Endothelial cell of umbilical vein (primary cell): ENCODE measurements around the gene TULP4. TPM values are rescaled to one million over a fixed set of nuclear protein-coding genes. Genes with fewer than 3 reads are reported as not detected.

Experiments used
- BruUV-seq: library from RNA; stranded (reverse); fragments of 400-500 nt; replicated peaks from 2 replicates; lab custom pipeline; 2021; lab: Mats Ljungman, UMichigan
- CTCF ChIA-PET: fragments of 300-600, 350-600 bp; sonication (Branson Sonifier 250); formaldehyde crosslinking; loops from one replicate; lab custom pipeline; 2021; ENCODE audit warnings: antibody characterized with exemption, inconsistent platforms; lab: Charles Lee
- POLR2A ChIA-PET: fragments of 300-600, 350-600 bp; sonication (Branson Sonifier 250); formaldehyde crosslinking; loops from one replicate; lab custom pipeline; 2021; ENCODE audit warnings: antibody characterized with exemption, inconsistent platforms; lab: Charles Lee
- DNase-seq: peaks from one replicate; pipeline ENCODE4 v3.0.0-alpha.2; 2011; ENCODE audit warnings: low read depth, low spot score
- FAIRE-seq: peaks from 2 replicates; lab custom pipeline; 2011; peaks lifted over from hg19 to GRCh38; lab: Jason Lieb, UNC
- H2AFZ ChIP-seq: 2 replicates; pipeline ENCODE4 v1.6.0; 2012; ENCODE audit warnings: low read depth, low read length, control low read depth, inconsistent platforms
- H3K27ac ChIP-seq: 2 replicates; pipeline ENCODE4 v1.5.1; 2011; ENCODE audit warnings: low read depth, mild to moderate bottlenecking, control low read depth, low read length, moderate library complexity; ENCODE audit not compliant: insufficient read depth
- H3K27me3 ChIP-seq, 2 experiments: 2 replicates each; pipeline versions ENCODE4 v1.6.0 to v1.6.1; 2011; ENCODE audit warnings: low read length in 2 of 2, mixed read lengths in 1 of 2; ENCODE audit not compliant: control insufficient read depth in 2 of 2, insufficient read depth in 2 of 2
- H3K36me3 ChIP-seq, 2 experiments: 2 replicates in 1 of 2; 3 replicates in 1 of 2; pipeline ENCODE4 v1.5.1; 2011; ENCODE audit warnings: low read length in 2 of 2, mild to moderate bottlenecking in 1 of 2, moderate library complexity in 1 of 2; ENCODE audit not compliant: control insufficient read depth in 2 of 2, insufficient read depth in 2 of 2; ENCODE audit errors: extremely low read depth in 1 of 2
- H3K4me1 ChIP-seq: 3 replicates; pipeline ENCODE4 v1.5.1; 2011; ENCODE audit warnings: mild to moderate bottlenecking, low read length; ENCODE audit not compliant: control insufficient read depth, insufficient read depth; ENCODE audit errors: extremely low read depth
- H3K4me2 ChIP-seq: 2 replicates; pipeline ENCODE4 v1.6.1; 2011; ENCODE audit warnings: low read length, control low read depth, mixed read lengths; ENCODE audit not compliant: insufficient read depth
- H3K4me3 ChIP-seq, 3 experiments: fragments of 200-600 bp in 1 of 3; sonication (generic), shearing (Covaris generic) in 1 of 3; replicated peaks in 1 of 3; 2 replicates each; pipeline ENCODE4 v1.5.1; 2011 to 2016; ENCODE audit warnings: control low read depth in 3 of 3, low read length in 3 of 3, mild to moderate bottlenecking in 2 of 3, inconsistent platforms in 1 of 3, low read depth in 1 of 3, moderate library complexity in 1 of 3; ENCODE audit not compliant: insufficient read depth in 1 of 3
- H3K79me2 ChIP-seq: 2 replicates; pipeline ENCODE4 v1.6.0; 2012; ENCODE audit warnings: low read length, inconsistent platforms; ENCODE audit not compliant: control insufficient read depth, insufficient read depth
- H3K9ac ChIP-seq: replicated peaks from 2 replicates; pipeline ENCODE3; 2011; ENCODE audit warnings: low read length, control low read depth; ENCODE audit not compliant: insufficient read depth; ENCODE audit errors: extremely low read depth
- H3K9me1 ChIP-seq: replicated peaks from 3 replicates; pipeline ENCODE4 v1.6.0; 2011; ENCODE audit warnings: mild to moderate bottlenecking, low read length; ENCODE audit not compliant: control insufficient read depth, insufficient read depth; ENCODE audit errors: extremely low read depth
- H3K9me3 ChIP-seq: replicated peaks from 2 replicates; pipeline ENCODE4 v1.5.1; 2012; ENCODE audit warnings: low read length, inconsistent platforms; ENCODE audit not compliant: control insufficient read depth, insufficient read depth
- H4K20me1 ChIP-seq: replicated peaks from 2 replicates; pipeline ENCODE3; 2011; ENCODE audit warnings: mild to moderate bottlenecking, low read length; ENCODE audit not compliant: control insufficient read depth, insufficient read depth; ENCODE audit errors: extremely low read depth
- CTCF ChIP-seq, 2 donors: IDR thresholded peaks; 1 replicate in 1 of 2; 2 replicates in 1 of 2; pipeline ENCODE4 v1.5.1; 2011; ENCODE audit warnings: low read length in 2 of 2, mild to moderate bottlenecking in 2 of 2, moderate library complexity in 2 of 2, control low read depth in 1 of 2, inconsistent platforms in 1 of 2, low read depth in 1 of 2; ENCODE audit not compliant: insufficient read depth in 1 of 2; ENCODE audit errors: extremely low read depth in 1 of 2
- EZH2 ChIP-seq: IDR thresholded peaks from 2 replicates; pipeline ENCODE4 v1.6.1; 2012; ENCODE audit warnings: borderline replicate concordance, low read depth, mild to moderate bottlenecking, moderate library complexity, low read length, inconsistent platforms; ENCODE audit not compliant: severe bottlenecking
- FOS ChIP-seq: IDR thresholded peaks from 2 replicates; pipeline ENCODE4 v1.6.1; 2011; ENCODE audit warnings: mild to moderate bottlenecking, low read length, moderate library complexity, borderline replicate concordance; ENCODE audit not compliant: insufficient read depth
- GATA2 ChIP-seq: IDR thresholded peaks from 2 replicates; pipeline ENCODE4 v1.7.0; 2011; ENCODE audit warnings: low read depth, mild to moderate bottlenecking, moderate library complexity, mixed read lengths, low read length; ENCODE audit not compliant: insufficient read length, insufficient read depth
- JUN ChIP-seq: IDR thresholded peaks from 2 replicates; pipeline ENCODE4 v1.6.1; 2011; ENCODE audit warnings: borderline replicate concordance, low read depth; ENCODE audit not compliant: insufficient read length, insufficient read depth
- MAX ChIP-seq: IDR thresholded peaks from 2 replicates; pipeline ENCODE4 v1.6.1; 2011; ENCODE audit not compliant: insufficient read depth, insufficient read length
- MYC ChIP-seq: IDR thresholded peaks from one replicate; pipeline ENCODE4 v1.6.1; 2011; ENCODE audit warnings: mild to moderate bottlenecking, low read depth, low read length
- POLR2A ChIP-seq: IDR thresholded peaks from 2 replicates; pipeline ENCODE4 v1.6.1; 2012; ENCODE audit warnings: low read depth, mild to moderate bottlenecking, control low read depth, low read length
- POLR2AphosphoS5 ChIP-seq: IDR thresholded peaks from 2 replicates; pipeline ENCODE4 v1.6.1; 2012; ENCODE audit warnings: low read depth, mild to moderate bottlenecking, control low read depth, low read length, moderate library complexity; ENCODE audit not compliant: insufficient read depth
- dilution Hi-C: fragments of 300-500 bp; cut with MboI; formaldehyde crosslinking; loops from one replicate; pipeline ENCODE4 v1.15.0; 2019; ENCODE audit warnings: low sequenced_read_pairs; ENCODE audit not compliant: extremely low pct_ligation_motif_present
- intact Hi-C: fragments of 100-400 bp; cut with micrococcal nuclease; formaldehyde crosslinking; loops from one replicate; pipeline ENCODE4 v1.10.0; 2022
- polyA plus RNA-seq, 4 experiments: library from polyadenylated mRNA; depleted of rRNA in 3 of 4; stranded (reverse) in 3 of 4; unstranded in 1 of 4; fragments of >200 nt; gene quantifications; 2 replicates each; pipeline versions ENCODE4 v1.2.1 to v1.2.3, GENCODE V29; 2011 to 2012; ENCODE audit warnings: missing spikeins in 1 of 4
- total RNA-seq: library from RNA; stranded (reverse); gene quantifications from 2 replicates; pipeline ENCODE4 v1.2.3, GENCODE V29; 2021

TULP4 gene
- total and polyA plus RNA-seq, 2 donors (not counting 3 experiments of a cell fraction or from before 2014, with no cell fraction given) = 10.8 to 55.1 TPM

DNA sequence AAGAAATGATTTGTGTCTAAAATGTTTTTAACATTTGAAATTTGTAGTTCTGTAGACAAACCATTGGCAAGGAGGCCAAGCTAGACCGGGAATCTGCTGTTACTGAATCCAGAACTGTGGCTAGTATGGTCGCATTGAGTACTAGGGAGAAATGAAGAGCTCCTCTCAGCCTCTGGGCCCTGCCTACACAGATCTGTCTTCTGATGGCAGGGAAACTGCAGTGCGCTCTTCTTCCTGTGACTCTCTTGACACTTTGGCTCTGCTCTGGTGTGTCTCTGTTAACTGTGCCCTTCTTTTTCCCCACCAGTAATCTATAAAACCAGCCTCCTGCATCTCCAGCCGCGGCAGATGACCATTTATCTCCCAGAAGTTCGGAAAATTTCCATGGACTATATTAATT is 186.1 kb downstream of the TULP4 start:
- TF ChIP-seq MYC = no peak
- TF ChIP-seq FOS = no peak
- TF ChIP-seq JUN = no peak
- no peak for TF ChIP-seq GATA2
- FAIRE-seq (no peak), DNase-seq (no peak)
- no TSS peak for BruUV-seq
- H3K9me3 ChIP-seq = no peaks in the 10 kb centered on the region
- H3K36me3 ChIP-seq = peaks cover 3 to 21% of the 10 kb centered on the region in 2 experiments
- no peak overlapping the region for H3K9ac ChIP-seq
- no peak overlapping the region for H2AFZ ChIP-seq
- H3K4me2 ChIP-seq = no peak overlapping the region
- POLR2A ChIA-PET = no interaction called here
- no peaks in the 10 kb centered on the region for H4K20me1 ChIP-seq
- no peak overlapping the region for H3K4me3 ChIP-seq
- CTCF ChIA-PET = interaction anchor here (4.0 kb wide), 1 partner anchor 21 kb away, joined by 12 read pairs; no protein-coding TSS in a partner anchor
- no peaks in the 10 kb centered on the region for H3K9me1 ChIP-seq
- dilution Hi-C loops = no loop called here
- intact Hi-C loops = no loop called here
- no peaks in the 10 kb centered on the region for H3K4me1 ChIP-seq
- no peak overlapping the region for H3K27ac ChIP-seq
- no peaks in the 10 kb centered on the region for H3K79me2 ChIP-seq
- H3K27me3 ChIP-seq = no peaks in the 10 kb centered on the region

DNA sequence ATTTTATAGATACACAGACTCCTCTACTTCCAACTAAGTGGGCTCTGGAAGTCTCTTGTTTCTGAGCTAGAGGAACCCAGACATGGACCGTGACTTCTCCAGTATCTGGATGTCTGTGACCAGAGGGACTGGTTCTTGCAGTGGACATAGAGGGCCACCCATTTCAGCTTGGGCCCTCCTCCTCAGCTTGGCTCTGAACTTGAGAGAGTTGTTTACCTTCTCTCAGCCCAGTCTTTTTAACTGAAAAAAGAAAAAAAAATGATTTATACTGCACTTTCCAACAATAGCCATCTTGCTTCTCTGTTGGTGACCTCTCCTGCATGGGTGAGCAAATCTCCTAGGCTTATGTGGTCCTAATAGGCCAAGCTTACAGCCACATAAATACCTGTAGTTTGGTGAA is 187.3 kb downstream of the TULP4 start:
- intact Hi-C loops = no loop called here
- ChIA-PET CTCF (interaction anchor here (0.7 to 4.0 kb wide), 3 partner anchors 10 to 285 kb away, joined by 3 to 12 read pairs (median 3); no protein-coding TSS in a partner anchor), POLR2A (no interaction called here)
- H3K36me3 ChIP-seq = peaks cover 3 to 15% of the 10 kb centered on the region in 2 experiments
- dilution Hi-C loops = no loop called here
- no peaks in the 10 kb centered on the region for H3K27me3 ChIP-seq
- no peaks in the 10 kb centered on the region for H3K79me2 ChIP-seq
- no peak overlapping the region for H2AFZ ChIP-seq
- H3K27ac ChIP-seq = no peak overlapping the region
- H4K20me1 ChIP-seq = no peaks in the 10 kb centered on the region
- H3K4me2 ChIP-seq = no peak overlapping the region
- DNase-seq (no peak), FAIRE-seq (no peak)
- no peak overlapping the region for H3K4me3 ChIP-seq
- no peaks in the 10 kb centered on the region for H3K9me1 ChIP-seq
- TF ChIP-seq EZH2 (no peak), POLR2A (no peak), JUN (no peak), GATA2 (no peak), MYC (no peak), POLR2AphosphoS5 (no peak), MAX (no peak), FOS (no peak), CTCF (IDR thresholded peaks at IDR 0.05; ENCODE audit: extremely low read depth in 1 of 2, insufficient read depth in 1 of 2, low read depth in 1 of 2, low read length in 2 of 2) (no peak)
- no peak overlapping the region for H3K9ac ChIP-seq
- H3K4me1 ChIP-seq = no peaks in the 10 kb centered on the region
- H3K9me3 ChIP-seq = no peaks in the 10 kb centered on the region
- BruUV-seq = no TSS peak
